Transverse colon (tissue), 4 donors: ENCODE measurements around the gene PCYT1A.

Source experiments
- EP300 ChIP-seq: sonication (generic); formaldehyde crosslinking; IDR thresholded peaks from one replicate; pipeline ENCODE4 v1.6.1; 2017; ENCODE audit warnings: antibody characterized with exemption, low read depth
- POLR2A ChIP-seq: fragments of 450-650 bp; IDR thresholded peaks from one replicate; pipeline ENCODE4 v1.6.1; 2016; ENCODE audit warnings: antibody characterized with exemption, mild to moderate bottlenecking, moderate library complexity
- POLR2AphosphoS5 ChIP-seq, 3 donors: sonication (generic); formaldehyde crosslinking; IDR thresholded peaks; one replicate each; pipeline ENCODE4 v1.6.1; 2016; ENCODE audit warnings: antibody characterized with exemption in 3 of 3
- TF ChIP-seq, protein P1 (sequence below), 5 experiments: fragments of 200-600 bp in 3 of 5; fragments of 450-650 bp in 2 of 5; sonication (generic) in 3 of 5; IDR thresholded peaks; 1 replicate in 2 of 5; 2 replicates in 3 of 5; pipeline ENCODE4 v1.5.1; 2016 to 2017; ENCODE audit warnings: antibody characterized with exemption in 5 of 5, inconsistent platforms in 3 of 5, mild to moderate bottlenecking in 2 of 5, moderate library complexity in 1 of 5

DNA sequence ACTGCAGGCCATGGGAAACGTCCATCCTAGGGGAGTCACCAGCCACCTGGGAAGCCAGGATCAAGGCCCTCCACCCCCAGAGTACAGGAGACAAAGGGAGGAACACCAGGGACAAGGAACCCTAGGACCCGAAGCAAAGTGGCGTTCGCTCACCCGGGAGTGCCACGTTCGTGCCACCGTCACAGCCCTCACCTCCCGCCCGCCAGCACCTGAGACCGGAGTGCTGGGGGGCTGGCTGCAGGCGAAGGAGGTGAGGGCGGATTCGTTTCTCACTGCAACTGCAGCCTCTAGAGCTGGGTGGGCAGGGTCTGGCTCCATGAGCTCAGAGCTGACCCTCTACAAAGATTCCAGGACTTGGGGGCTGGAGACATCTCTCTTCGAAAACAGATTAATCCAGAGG is 102.6 kb downstream of the PCYT1A start:
- TF ChIP-seq, protein P1, sequence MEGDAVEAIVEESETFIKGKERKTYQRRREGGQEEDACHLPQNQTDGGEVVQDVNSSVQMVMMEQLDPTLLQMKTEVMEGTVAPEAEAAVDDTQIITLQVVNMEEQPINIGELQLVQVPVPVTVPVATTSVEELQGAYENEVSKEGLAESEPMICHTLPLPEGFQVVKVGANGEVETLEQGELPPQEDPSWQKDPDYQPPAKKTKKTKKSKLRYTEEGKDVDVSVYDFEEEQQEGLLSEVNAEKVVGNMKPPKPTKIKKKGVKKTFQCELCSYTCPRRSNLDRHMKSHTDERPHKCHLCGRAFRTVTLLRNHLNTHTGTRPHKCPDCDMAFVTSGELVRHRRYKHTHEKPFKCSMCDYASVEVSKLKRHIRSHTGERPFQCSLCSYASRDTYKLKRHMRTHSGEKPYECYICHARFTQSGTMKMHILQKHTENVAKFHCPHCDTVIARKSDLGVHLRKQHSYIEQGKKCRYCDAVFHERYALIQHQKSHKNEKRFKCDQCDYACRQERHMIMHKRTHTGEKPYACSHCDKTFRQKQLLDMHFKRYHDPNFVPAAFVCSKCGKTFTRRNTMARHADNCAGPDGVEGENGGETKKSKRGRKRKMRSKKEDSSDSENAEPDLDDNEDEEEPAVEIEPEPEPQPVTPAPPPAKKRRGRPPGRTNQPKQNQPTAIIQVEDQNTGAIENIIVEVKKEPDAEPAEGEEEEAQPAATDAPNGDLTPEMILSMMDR (IDR thresholded peaks at IDR 0.05), result no peak
- TF ChIP-seq POLR2A (no peak), POLR2AphosphoS5 (IDR thresholded peaks at IDR 0.05) (no peak), EP300 (no peak)
